NB4 (cell line): ENCODE data around the gene MRPL39.

ENCODE experiments used
- DNase-seq: peaks from one replicate; pipeline ENCODE4 v3.0.0; 2010; ENCODE audit warnings: low read depth
- H3K4me3 ChIP-seq: one replicate; pipeline ENCODE4 v1.5.1; 2011; ENCODE audit warnings: mild to moderate bottlenecking, low read depth, low read length, moderate library complexity
- MYC ChIP-seq: IDR thresholded peaks from 2 replicates; pipeline ENCODE4 v1.6.1; 2011; ENCODE audit warnings: low read depth, low read length
- POLR2A ChIP-seq: IDR thresholded peaks from 2 replicates; pipeline ENCODE4 v1.6.1; 2011; ENCODE audit warnings: mild to moderate bottlenecking; ENCODE audit not compliant: insufficient read length; ENCODE audit errors: extremely low read depth
- TF ChIP-seq, protein P1 (sequence below): IDR thresholded peaks from one replicate; pipeline ENCODE4 v1.5.1; 2012; ENCODE audit warnings: low read depth, low read length
- TF ChIP-seq, protein P2 (sequence below): IDR thresholded peaks from 2 replicates; pipeline ENCODE4 v1.6.1; 2011; ENCODE audit warnings: low read depth, low read length

Gene MRPL39

DNA sequence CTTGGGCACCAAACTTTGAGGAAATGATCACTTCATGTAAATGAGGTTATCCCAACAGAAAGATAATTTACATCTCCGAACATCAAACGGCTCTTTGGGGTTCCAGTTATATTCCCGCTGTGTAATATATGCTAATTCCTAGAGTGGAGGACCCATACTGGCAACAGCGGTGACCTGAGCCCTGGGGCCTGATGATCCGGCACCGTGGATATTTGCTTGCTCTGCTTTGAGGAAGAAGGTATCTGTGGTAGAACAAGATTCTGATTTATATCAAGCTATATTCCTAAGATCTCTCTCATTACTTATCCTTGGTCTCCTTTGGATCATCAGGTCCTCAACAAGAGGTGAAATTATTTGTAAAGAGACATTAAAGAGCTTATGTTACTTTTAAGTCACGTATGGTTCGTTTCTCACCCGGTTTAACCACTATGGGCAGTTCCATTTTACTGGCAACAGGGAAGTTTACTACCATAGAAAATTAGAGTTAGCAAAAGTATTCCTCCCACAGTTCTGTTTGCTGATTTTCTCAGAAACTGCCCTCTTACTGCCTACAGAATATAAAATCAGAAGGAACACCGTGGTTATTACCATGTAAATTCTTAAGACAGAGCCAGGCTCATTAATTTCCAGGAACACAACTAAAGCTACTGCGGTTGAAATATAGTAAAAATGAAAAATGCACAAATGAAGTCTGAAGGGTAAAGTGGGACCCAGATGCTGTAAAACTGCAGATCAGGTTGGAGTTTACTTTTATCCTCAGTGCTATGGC, 56.7 kb downstream of the MRPL39 start:
- no peak overlapping the region for H3K4me3 ChIP-seq
- no peak for DNase-seq
- TF ChIP-seq, protein P1, sequence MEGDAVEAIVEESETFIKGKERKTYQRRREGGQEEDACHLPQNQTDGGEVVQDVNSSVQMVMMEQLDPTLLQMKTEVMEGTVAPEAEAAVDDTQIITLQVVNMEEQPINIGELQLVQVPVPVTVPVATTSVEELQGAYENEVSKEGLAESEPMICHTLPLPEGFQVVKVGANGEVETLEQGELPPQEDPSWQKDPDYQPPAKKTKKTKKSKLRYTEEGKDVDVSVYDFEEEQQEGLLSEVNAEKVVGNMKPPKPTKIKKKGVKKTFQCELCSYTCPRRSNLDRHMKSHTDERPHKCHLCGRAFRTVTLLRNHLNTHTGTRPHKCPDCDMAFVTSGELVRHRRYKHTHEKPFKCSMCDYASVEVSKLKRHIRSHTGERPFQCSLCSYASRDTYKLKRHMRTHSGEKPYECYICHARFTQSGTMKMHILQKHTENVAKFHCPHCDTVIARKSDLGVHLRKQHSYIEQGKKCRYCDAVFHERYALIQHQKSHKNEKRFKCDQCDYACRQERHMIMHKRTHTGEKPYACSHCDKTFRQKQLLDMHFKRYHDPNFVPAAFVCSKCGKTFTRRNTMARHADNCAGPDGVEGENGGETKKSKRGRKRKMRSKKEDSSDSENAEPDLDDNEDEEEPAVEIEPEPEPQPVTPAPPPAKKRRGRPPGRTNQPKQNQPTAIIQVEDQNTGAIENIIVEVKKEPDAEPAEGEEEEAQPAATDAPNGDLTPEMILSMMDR, result no peak
- TF ChIP-seq POLR2A, result no peak
- no peak for TF ChIP-seq MYC
- TF ChIP-seq, protein P2, sequence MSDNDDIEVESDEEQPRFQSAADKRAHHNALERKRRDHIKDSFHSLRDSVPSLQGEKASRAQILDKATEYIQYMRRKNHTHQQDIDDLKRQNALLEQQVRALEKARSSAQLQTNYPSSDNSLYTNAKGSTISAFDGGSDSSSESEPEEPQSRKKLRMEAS, result no peak

DNA sequence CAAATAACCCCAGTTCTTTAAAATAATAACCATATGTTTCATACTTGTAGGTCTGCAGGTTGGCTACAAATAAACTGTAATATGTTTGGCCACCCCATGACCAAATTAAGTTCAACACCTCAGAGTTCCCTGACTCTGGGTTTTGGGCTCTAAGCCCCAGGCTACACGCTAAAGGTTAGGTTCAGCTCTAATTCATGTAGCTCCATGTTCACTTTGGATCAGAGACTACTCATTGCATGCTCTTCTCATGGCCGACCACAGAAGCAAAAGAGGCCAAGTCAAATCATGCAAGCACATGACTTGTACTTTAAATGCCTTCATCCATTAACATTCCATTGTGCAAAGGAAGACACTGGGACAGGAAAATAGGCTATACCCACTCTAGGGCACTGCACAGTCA, 66.2 kb downstream of the MRPL39 start:
- TF ChIP-seq MYC, result no peak
- H3K4me3 ChIP-seq, result no peak overlapping the region
- no peak for DNase-seq

DNA sequence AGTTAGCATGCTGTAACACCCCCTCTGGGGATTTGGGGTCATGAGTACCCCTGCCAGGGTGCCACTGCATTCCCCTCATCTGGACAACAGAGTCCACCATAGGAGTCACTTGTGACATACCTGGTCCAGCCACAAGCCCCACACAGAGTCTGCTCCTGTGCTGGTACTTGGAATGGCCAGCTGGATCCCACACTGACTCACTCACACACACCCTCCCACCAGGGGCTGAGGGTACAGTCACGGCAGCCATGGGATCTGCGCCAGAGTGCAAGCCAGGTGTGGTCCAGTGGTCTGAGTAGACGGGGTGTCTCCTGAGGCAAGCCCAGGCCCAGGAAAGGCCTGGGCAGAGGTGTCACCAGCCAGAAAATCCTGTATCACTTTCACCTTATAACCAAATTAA, 67.7 kb downstream of the MRPL39 start:
- DNase-seq, result no peak
- no peak overlapping the region for H3K4me3 ChIP-seq
- TF ChIP-seq MYC (no peak), POLR2A (no peak)
- TF ChIP-seq, protein P2, result no peak
- TF ChIP-seq, protein P1, result no peak

DNA sequence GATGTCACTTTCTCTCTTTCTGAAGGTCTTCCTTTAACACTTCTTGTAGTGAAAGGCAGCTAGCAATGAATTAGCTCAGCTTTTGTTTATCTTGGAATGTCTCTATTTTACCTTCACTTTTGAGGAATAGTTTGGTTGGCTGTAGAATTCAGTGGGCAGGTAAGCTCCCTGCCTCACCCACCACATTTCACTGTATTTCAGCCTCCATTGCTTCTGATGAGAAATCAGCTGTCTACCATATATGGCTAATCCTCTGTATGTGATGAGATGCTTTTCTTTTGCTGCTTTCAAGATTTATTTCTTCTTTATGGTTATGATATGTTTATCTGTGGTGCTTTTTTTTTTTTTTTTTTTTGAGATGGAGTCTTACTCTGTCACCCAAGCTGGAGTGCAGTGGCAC, 70.1 kb downstream of the MRPL39 start:
- TF ChIP-seq POLR2A (no peak), MYC (no peak)
- TF ChIP-seq, protein P1, result no peak
- TF ChIP-seq, protein P2, result no peak
- no peak overlapping the region for H3K4me3 ChIP-seq
- no peak for DNase-seq

DNA sequence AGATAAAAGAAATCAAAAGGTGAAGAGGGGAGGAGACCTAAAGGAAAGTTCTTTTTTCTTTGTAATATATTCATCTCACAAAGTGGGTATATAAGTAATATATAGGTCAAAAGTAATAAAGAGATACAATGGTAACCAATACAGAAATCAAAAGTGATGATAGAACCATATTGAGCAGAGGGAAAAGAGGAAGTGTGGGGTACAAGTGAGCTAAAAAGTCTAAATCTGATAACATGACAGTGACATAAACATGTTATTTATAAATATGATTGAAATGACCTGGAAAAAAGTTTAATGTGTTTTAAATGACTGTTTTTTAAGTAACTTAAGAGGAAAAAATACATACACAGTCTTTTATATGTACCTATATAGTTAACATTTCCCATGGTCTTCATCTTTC, 70.5 kb downstream of the MRPL39 start:
- TF ChIP-seq, protein P1, result no peak
- TF ChIP-seq MYC (no peak), POLR2A (no peak)
- TF ChIP-seq, protein P2, result no peak
- DNase-seq, result no peak
- no peak overlapping the region for H3K4me3 ChIP-seq

DNA sequence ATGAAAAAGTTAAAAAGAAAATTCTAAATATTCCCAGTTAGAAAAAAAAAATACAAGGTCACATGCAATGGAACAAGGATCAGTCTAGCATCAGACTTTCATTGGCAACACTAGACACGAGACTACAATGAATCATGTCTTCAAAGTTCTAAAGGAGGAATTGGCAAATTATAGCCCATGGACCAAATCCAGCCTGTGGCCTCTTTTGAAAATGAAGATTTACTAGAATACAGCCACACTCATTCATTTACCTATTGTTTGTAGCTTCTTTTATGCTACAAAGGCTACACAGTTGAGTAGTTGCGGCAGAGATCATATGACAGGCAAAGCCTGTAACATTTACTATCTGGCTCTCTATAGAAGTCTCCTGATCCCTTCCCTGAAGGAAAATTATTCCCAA, 71.4 kb downstream of the MRPL39 start:
- TF ChIP-seq MYC, result no peak
- no peak for TF ChIP-seq POLR2A
- TF ChIP-seq, protein P1, result no peak
- TF ChIP-seq, protein P2, result no peak
- no peak for DNase-seq
- H3K4me3 ChIP-seq, result no peak overlapping the region
